Ovary (tissue), 9 donors: ENCODE data around the gene TTC7B. TPM values are rescaled to one million over a fixed set of nuclear protein-coding genes. Genes with fewer than 3 reads are reported as not detected.

Source experiments
- DNase-seq, 5 donors: peaks; one replicate each; pipeline ENCODE4 v3.0.0-alpha.2; 2019 to 2020
- H3K27ac ChIP-seq, 2 donors: fragments of 200-600 bp; one replicate each; pipeline versions ENCODE4 v1.5.1 to v1.8.0; 2019 to 2022
- H3K27me3 ChIP-seq: fragments of 200-600 bp; one replicate; pipeline ENCODE4 v1.8.0; 2022
- H3K36me3 ChIP-seq: fragments of 200-600 bp; sonication (generic); one replicate; pipeline ENCODE4 v1.5.1; 2019
- H3K4me1 ChIP-seq: one replicate; pipeline ENCODE4 v1.8.1; 2013; ENCODE audit warnings: mild to moderate bottlenecking, moderate library complexity; ENCODE audit not compliant: insufficient read depth
- H3K4me3 ChIP-seq: fragments of 200-600 bp; sonication (generic); one replicate; pipeline ENCODE4 v1.5.1; 2017
- H3K9me3 ChIP-seq, 2 donors: fragments of 200-600 bp in 1 of 2; sonication (generic) in 1 of 2; one replicate each; pipeline versions ENCODE4 v1.5.1 to v1.8.1; 2013 to 2019; ENCODE audit warnings: mild to moderate bottlenecking in 1 of 2, moderate library complexity in 1 of 2
- EP300 ChIP-seq: sonication (generic); formaldehyde crosslinking; IDR thresholded peaks from one replicate; pipeline ENCODE4 v1.6.1; 2017; ENCODE audit warnings: antibody characterized with exemption
- POLR2A ChIP-seq: fragments of 450-650 bp; IDR thresholded peaks from one replicate; pipeline ENCODE4 v1.6.1; 2017; ENCODE audit warnings: antibody characterized with exemption, mild to moderate bottlenecking, moderate library complexity
- WGBS, 3 donors: extraction: QIAGEN DNeasy Blood & Tissue Kit in 1 of 3; methylation state at CpG; one replicate each; pipeline versions ENCODE4 v1.1.5 to v1.1.7; 2013 to 2017; 5-methylcytosine and 5-hydroxymethylcytosine counted together
- intact Hi-C, 4 donors: fragments of 100-400 bp; cut with DNase I; formaldehyde crosslinking; loops; one replicate each; pipeline versions ENCODE4 v1.11.0 to v1.15.1; 2022 to 2023
- polyA plus RNA-seq, 2 donors: library from polyadenylated mRNA; stranded (reverse); fragments of 200-250 nt in 1 of 2; fragments of 350-450 nt in 1 of 2; fragmentation: Illumina TruSeq in 1 of 2; extraction: RNeasy Lipid Tissue Mini Kit (QIAGEN cat#74804) in 1 of 2; gene quantifications; one replicate each; pipeline ENCODE4 v1.2.3, GENCODE V29; 2013 to 2014
- total RNA-seq, 7 donors: library from RNA; depleted of rRNA in 2 of 7; stranded (reverse); fragments of >200 nt in 2 of 7; fragmentation: NEBNext Ultra II Directional in 3 of 7; extraction: Animal tissue kit (Norgen Biotek cat#: 25700) in 3 of 7; gene quantifications; one replicate each; pipeline versions ENCODE4 v1.1.0 to v1.2.4, GENCODE V29; 2016 to 2023
- TF ChIP-seq, protein P1 (sequence below), 3 donors: fragments of 450-650 bp in 2 of 3; fragments of 200-600 bp in 1 of 3; IDR thresholded peaks; one replicate each; pipeline versions ENCODE4 v1.5.1 to v1.8.0; 2016 to 2022; ENCODE audit warnings: antibody characterized with exemption in 3 of 3, mild to moderate bottlenecking in 1 of 3
- donor health status: DM: no; HTN: no; CAD: no; lungs with moderate emphysema.
- donor health status: DM: no; HTN: no; CAD: no.
- donor health status: Bipolar disorder and iron deficiency.
- donor health status: DM: yes; HTN: yes; CAD: no.
- donor health status: DM: no; HTN: no; CAD: no.
- donor health status: DM: yes; HTN: yes; CAD: no.

The TTC7B gene
- total and polyA plus RNA-seq, 9 donors = 18.2 to 39.5 (median 34.2) TPM

DNA sequence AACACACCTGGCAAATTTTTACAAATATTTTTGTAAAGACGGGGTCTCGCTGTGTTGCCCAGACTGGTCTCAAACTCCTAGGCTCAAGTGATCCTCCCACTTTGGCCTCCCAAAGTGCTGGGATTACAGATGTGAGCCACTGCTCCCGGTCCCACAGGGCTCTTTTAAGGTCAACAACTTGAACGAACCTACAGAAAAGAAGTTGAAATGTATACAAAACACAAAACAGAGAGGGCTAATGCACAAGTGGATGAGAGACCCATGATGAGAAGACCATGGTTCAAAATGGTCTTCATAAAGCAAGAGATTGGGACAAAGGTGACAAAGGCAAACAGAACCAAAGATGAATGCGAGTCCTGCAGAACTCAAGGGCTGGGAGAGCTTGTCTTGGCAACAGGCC lies 328.0 kb downstream of the TTC7B start:
- Histone ChIP-seq H3K27ac (no peak overlapping the region), H3K9me3 (no peaks in the 10 kb centered on the region), H3K27me3 (no peaks in the 10 kb centered on the region), H3K4me1 (peaks cover 14% of the 10 kb centered on the region), H3K4me3 (no peak overlapping the region), H3K36me3 (no peaks in the 10 kb centered on the region)
- intact Hi-C loops = no loop called here
- TF ChIP-seq POLR2A (no peak), EP300 (no peak)
- TF ChIP-seq, protein P1, sequence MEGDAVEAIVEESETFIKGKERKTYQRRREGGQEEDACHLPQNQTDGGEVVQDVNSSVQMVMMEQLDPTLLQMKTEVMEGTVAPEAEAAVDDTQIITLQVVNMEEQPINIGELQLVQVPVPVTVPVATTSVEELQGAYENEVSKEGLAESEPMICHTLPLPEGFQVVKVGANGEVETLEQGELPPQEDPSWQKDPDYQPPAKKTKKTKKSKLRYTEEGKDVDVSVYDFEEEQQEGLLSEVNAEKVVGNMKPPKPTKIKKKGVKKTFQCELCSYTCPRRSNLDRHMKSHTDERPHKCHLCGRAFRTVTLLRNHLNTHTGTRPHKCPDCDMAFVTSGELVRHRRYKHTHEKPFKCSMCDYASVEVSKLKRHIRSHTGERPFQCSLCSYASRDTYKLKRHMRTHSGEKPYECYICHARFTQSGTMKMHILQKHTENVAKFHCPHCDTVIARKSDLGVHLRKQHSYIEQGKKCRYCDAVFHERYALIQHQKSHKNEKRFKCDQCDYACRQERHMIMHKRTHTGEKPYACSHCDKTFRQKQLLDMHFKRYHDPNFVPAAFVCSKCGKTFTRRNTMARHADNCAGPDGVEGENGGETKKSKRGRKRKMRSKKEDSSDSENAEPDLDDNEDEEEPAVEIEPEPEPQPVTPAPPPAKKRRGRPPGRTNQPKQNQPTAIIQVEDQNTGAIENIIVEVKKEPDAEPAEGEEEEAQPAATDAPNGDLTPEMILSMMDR (IDR thresholded peaks at IDR 0.05) = no peak
- 87 to 90% (median 90%) methylated on average over 5 of the region's 5 CpGs for WGBS, 3 donors
- DNase-seq = no peak

DNA sequence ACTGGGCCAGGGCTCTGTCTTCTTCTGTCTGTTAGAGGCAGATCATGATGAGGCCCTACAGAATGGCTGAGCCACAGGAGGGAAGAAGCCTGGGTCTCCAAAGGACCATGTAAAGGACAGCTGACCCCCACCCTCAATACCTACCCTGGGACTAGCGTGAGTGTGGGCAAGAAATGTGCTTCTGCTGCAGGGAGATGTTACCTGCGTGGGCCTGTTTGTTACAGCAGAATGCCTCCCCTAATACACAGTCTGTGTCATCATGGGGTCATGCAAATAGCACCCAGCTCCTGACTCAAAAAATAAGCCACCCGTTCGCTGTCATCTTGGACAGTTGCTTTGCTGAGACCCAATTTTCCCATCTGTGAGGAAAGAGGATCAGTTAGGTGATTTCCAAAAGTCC lies 328.8 kb downstream of the TTC7B start:
- Histone ChIP-seq H3K9me3 (no peaks in the 10 kb centered on the region), H3K27ac (no peak overlapping the region), H3K27me3 (no peaks in the 10 kb centered on the region), H3K4me3 (no peak overlapping the region), H3K4me1 (peaks cover 14% of the 10 kb centered on the region), H3K36me3 (no peaks in the 10 kb centered on the region)
- 91 to 96% (median 94%) methylated on average over 4 of the region's 4 CpGs for WGBS, 3 donors
- TF ChIP-seq, protein P1 (IDR thresholded peaks at IDR 0.05) = no peak
- no peak for TF ChIP-seq POLR2A
- no peak for TF ChIP-seq EP300
- intact Hi-C loops = no loop called here
- DNase-seq = no peak

DNA sequence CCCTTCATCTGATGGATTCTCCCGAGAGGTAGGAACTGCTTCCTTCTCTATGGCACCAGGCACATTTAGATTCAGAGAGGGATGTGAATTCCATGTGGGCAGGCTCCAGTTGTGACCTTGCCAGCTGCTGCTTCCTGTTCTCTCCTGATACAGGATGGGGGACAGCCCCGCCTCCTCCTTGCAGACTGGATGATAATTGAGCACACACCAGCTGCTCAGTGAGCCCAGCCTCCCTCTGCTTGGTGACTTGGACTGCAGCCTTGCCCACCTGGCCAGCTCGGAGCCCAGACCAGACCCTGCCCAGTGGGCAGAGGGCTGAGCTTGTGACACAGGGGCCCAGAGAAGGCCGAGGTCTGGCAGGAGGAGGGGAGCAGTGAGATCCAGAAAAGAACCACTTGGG lies 329.2 kb downstream of the TTC7B start:
- Histone ChIP-seq H3K36me3 (no peaks in the 10 kb centered on the region), H3K27ac (no peak overlapping the region), H3K27me3 (no peaks in the 10 kb centered on the region), H3K4me3 (no peak overlapping the region), H3K9me3 (no peaks in the 10 kb centered on the region), H3K4me1 (peaks cover 14% of the 10 kb centered on the region)
- TF ChIP-seq EP300 = no peak
- no peak for TF ChIP-seq POLR2A
- TF ChIP-seq, protein P1 (IDR thresholded peaks at IDR 0.05) = no peak
- 24 to 47% (median 30%) methylated on average over 4 of the region's 4 CpGs for whole genome bisulfite sequencing, 3 donors
- DNase-seq = peak in 1 of 5 donors; percentile 45
- intact Hi-C loops = no loop called here

DNA sequence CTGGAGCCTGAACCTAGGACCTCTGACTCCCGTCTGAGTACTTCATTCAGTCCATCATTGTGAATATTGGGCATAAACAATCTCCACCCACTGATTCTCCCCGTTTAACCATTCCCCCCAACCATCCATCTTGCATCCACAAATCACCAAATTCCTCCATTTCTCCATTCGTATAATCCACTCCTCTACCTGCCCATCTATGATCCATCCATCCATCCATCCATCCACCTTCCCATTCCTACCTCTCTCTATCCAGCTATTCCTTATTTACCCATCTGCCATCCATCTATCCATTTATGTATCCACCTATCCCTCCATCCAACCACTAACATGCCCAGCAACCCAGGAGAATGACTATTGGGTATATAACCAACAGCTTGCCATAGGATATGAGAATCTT lies 331.9 kb downstream of the TTC7B start:
- 71 to 77% (median 76%) methylated on average over 3 of the region's 3 CpGs for WGBS, 3 donors
- intact Hi-C loops = no loop called here

More for the DNA sequence above, 331.9 kb downstream of the TTC7B start:
- Histone ChIP-seq H3K27me3 (no peaks in the 10 kb centered on the region), H3K4me1 (peaks cover 3% of the 10 kb centered on the region), H3K4me3 (no peak overlapping the region), H3K36me3 (no peaks in the 10 kb centered on the region), H3K27ac (no peak overlapping the region), H3K9me3 (no peaks in the 10 kb centered on the region)
- DNase-seq = no peak
- TF ChIP-seq, protein P1 (IDR thresholded peaks at IDR 0.05) = no peak
- TF ChIP-seq EP300 (no peak), POLR2A (no peak)
